ENCODE results near the gene TBATA.

DNA sequence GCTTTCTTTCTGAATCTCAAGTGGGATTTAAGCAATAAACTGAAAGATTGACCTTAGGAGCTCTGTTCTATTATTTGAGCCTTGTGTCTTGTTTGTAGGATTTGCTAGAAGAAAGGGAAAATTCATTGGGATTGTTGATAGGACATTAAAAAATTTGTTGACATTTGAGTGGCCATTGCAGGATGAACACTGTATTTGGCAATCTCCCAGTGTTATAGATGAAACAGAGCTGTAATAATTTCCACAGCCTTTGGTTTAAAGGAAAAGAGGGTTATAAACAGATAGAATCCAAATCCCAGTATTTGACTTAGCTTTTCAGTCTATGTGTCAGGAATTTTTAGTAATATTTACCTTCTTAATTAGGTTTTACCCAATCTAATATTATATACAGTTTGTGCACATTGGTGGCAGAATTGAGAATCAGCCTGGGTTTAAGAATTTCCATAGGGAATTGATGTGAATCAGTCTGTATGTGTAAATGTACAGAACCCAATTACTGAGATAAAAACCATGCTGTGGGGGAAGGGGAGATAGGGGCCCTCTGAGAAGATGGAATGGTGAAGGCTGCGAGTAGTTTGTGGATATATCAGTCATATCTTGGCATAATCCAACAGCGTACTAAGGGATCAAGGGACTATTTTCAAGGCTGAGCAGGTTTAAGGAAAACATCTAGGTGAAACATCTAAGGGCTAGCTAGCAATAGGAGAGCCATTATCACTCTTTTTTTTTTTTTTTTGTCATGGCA, 37.1 kb upstream of the TBATA start:
- TF ChIP-seq ZBTB17 (tag by site-specific recombination; IDR thresholded peaks at IDR 0.05): no peak
- TF ChIP-seq ZNF600 (tag by site-specific recombination; IDR thresholded peaks at IDR 0.05): no peak
- TF ChIP-seq, protein P1, sequence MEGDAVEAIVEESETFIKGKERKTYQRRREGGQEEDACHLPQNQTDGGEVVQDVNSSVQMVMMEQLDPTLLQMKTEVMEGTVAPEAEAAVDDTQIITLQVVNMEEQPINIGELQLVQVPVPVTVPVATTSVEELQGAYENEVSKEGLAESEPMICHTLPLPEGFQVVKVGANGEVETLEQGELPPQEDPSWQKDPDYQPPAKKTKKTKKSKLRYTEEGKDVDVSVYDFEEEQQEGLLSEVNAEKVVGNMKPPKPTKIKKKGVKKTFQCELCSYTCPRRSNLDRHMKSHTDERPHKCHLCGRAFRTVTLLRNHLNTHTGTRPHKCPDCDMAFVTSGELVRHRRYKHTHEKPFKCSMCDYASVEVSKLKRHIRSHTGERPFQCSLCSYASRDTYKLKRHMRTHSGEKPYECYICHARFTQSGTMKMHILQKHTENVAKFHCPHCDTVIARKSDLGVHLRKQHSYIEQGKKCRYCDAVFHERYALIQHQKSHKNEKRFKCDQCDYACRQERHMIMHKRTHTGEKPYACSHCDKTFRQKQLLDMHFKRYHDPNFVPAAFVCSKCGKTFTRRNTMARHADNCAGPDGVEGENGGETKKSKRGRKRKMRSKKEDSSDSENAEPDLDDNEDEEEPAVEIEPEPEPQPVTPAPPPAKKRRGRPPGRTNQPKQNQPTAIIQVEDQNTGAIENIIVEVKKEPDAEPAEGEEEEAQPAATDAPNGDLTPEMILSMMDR (tag by site-specific recombination; IDR thresholded peaks at IDR 0.05): no peak
- TF ChIP-seq ZNF416 (tag by site-specific recombination; IDR thresholded peaks at IDR 0.05): no peak
- TF ChIP-seq ZNF394 (tag by site-specific recombination; IDR thresholded peaks at IDR 0.05; ENCODE audit: borderline replicate concordance): no peak
- TF ChIP-seq ZNF184 (tag by site-specific recombination; IDR thresholded peaks at IDR 0.05): no peak
- TF ChIP-seq, protein P2, sequence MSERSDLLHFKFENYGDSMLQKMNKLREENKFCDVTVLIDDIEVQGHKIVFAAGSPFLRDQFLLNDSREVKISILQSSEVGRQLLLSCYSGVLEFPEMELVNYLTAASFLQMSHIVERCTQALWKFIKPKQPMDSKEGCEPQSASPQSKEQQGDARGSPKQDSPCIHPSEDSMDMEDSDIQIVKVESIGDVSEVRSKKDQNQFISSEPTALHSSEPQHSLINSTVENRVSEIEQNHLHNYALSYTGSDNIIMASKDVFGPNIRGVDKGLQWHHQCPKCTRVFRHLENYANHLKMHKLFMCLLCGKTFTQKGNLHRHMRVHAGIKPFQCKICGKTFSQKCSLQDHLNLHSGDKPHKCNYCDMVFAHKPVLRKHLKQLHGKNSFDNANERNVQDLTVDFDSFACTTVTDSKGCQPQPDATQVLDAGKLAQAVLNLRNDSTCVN (tag by site-specific recombination; optimal IDR thresholded peaks at IDR 0.05): no peak
- TF ChIP-seq, protein P3, sequence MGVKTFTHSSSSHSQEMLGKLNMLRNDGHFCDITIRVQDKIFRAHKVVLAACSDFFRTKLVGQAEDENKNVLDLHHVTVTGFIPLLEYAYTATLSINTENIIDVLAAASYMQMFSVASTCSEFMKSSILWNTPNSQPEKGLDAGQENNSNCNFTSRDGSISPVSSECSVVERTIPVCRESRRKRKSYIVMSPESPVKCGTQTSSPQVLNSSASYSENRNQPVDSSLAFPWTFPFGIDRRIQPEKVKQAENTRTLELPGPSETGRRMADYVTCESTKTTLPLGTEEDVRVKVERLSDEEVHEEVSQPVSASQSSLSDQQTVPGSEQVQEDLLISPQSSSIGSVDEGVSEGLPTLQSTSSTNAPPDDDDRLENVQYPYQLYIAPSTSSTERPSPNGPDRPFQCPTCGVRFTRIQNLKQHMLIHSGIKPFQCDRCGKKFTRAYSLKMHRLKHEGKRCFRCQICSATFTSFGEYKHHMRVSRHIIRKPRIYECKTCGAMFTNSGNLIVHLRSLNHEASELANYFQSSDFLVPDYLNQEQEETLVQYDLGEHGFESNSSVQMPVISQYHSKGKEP (tag by site-specific recombination; IDR thresholded peaks at IDR 0.05): no peak
- TF ChIP-seq ZNF560 (tag by site-specific recombination; IDR thresholded peaks at IDR 0.05; ENCODE audit: borderline replicate concordance): no peak
- TF ChIP-seq, protein P4, sequence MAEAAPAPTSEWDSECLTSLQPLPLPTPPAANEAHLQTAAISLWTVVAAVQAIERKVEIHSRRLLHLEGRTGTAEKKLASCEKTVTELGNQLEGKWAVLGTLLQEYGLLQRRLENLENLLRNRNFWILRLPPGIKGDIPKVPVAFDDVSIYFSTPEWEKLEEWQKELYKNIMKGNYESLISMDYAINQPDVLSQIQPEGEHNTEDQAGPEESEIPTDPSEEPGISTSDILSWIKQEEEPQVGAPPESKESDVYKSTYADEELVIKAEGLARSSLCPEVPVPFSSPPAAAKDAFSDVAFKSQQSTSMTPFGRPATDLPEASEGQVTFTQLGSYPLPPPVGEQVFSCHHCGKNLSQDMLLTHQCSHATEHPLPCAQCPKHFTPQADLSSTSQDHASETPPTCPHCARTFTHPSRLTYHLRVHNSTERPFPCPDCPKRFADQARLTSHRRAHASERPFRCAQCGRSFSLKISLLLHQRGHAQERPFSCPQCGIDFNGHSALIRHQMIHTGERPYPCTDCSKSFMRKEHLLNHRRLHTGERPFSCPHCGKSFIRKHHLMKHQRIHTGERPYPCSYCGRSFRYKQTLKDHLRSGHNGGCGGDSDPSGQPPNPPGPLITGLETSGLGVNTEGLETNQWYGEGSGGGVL (tag by site-specific recombination; IDR thresholded peaks at IDR 0.05): no peak
- TF ChIP-seq, protein P5, sequence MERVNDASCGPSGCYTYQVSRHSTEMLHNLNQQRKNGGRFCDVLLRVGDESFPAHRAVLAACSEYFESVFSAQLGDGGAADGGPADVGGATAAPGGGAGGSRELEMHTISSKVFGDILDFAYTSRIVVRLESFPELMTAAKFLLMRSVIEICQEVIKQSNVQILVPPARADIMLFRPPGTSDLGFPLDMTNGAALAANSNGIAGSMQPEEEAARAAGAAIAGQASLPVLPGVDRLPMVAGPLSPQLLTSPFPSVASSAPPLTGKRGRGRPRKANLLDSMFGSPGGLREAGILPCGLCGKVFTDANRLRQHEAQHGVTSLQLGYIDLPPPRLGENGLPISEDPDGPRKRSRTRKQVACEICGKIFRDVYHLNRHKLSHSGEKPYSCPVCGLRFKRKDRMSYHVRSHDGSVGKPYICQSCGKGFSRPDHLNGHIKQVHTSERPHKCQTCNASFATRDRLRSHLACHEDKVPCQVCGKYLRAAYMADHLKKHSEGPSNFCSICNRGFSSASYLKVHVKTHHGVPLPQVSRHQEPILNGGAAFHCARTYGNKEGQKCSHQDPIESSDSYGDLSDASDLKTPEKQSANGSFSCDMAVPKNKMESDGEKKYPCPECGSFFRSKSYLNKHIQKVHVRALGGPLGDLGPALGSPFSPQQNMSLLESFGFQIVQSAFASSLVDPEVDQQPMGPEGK (tag by site-specific recombination; IDR thresholded peaks at IDR 0.05): no peak
- TF ChIP-seq ZNF157 (tag by site-specific recombination; IDR thresholded peaks at IDR 0.05): no peak
